ENCODE data around the gene TOR3A.

TOR3A gene

DNA sequence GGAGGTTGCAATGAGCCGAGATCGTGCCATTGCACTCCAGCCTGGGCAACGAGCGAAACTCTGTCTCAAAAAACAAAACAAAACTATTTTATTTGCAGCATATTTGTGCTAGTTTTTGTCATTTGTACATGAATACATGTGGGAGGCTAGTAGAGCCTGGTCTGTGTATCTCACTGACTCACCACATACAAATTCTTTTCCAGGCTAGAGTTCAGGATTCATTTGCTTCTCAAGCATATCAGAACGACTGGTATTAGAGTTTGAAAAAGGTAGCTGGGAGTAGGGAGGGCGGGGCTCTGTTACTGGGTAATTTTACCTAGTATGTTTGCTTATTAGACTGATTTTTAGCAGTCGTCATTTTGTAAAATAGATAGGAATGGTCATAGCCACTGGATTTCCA, 4.5 kb upstream of the TOR3A start:
- DNase-seq, result no peak

DNA sequence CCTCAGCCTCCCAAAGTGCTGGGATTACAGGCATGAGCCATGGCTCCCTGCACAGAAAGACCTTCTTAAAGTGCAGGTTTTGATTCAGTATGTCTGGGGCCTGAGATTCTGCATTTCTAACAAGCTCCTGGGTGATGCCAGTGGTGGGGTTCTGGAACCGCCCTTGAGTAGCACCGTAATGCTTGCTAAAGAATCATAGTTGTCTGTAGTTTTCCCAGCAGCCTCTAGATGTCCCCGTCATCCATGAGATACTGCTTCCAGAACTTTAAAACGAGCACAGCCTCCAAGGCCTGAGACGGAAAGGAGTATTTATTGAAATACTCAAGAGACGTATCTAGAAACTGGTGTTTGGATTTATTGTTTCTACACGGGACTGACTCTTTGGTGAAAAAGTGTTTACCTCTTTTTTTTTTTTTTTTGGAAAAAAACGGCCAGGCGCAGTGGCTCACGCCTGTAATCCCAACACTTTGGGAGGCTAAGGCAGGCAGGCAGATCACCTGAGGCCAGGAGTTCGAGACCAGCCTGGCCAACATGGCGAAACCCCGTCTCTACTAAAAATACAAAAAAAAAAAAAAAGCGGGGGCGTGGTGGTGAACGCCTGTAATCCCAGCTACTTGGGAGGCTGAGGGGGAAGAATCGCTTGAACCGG, 2.6 kb upstream of the TOR3A start:
- no peak for DNase-seq

DNA sequence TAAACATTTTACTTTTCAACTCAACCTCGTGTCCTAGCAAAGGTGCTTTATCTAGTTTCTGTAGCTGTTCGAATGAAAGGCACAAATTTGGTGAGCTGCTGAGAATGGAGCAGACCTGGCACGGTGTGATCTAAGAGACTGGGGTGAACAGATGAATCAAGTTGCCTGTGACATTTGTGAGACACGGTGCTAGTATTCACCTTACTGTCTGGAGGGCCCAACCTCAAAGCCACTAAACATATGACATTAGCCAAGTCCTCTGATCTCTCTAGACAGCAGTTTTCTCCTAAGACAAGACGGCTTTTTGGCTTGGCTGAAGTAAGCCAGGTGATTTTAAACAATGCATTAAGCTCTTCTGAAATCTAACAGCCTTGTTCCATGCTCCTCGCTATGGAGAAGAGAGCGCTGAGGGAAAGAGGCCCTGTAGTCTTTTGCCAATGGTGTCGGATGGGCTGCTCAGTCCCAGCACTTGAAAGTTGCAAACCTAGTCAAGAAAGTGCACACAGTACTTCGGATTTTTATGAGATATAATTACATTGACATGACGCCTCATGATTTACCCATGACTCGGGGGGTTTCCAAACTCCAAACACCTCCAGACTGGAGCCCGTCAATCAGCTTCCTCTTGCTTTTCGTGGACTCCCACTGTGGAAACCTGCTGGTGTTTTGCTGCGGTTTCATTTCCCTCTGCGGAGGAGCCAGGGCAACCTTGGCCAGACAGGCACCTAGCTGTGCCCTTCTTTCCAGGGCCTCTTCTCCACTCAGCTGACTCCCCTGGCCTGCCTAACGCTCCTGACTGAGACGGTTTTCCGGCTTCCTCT, 794 bp upstream of the TOR3A start:
- DNase-seq, result no peak

DNA sequence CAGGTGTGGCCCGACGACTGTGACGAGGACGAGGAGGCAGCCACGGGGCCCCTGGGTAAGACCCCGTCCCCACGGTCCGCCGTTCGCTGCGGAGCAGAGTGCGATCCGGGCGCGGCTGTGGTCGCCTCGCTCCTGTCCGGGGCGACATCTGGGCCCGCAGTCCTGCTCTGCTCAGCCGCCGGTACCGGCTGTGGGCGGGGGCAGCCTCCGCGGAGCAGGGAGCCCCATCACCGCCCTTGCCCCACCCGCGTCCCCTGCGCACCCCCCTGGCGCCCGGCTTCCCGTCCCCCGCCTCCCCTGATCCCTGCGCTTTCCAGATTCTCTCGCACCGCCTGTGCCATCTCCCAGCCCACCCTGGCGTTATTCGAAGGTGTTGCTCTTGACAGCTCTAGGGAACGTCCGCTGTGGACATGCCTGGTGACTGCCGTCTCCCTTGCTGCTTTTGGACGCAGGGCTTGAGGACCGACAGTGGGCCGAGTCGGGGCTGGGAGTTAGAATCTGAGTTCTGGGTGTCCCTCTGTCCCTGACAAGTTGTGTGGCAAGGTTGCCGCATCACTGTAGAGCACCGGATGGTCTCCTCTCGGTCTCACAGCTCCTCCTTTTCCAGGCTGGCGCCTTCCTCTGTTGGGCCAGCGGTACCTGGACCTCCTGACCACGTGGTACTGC, 596 bp downstream of the TOR3A start:
- DNase-seq, result no peak

DNA sequence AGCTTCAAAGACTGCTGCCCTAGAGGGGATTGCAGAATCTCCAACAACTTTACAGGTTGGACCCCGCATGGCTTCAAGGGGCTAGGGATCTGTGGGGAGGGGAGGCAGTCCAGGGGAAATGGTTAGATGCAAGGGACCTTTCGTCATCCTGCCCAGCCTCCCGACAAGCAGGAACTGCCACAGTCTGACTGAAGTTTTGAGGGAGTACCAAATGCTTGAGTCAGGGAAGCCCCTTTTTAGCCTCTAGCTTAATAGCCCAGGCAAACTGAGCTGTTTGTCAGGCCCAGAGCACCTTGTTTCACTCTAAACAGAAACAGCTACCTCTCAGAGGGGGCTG, 1.1 kb downstream of the TOR3A start:
- no peak for DNase-seq

DNA sequence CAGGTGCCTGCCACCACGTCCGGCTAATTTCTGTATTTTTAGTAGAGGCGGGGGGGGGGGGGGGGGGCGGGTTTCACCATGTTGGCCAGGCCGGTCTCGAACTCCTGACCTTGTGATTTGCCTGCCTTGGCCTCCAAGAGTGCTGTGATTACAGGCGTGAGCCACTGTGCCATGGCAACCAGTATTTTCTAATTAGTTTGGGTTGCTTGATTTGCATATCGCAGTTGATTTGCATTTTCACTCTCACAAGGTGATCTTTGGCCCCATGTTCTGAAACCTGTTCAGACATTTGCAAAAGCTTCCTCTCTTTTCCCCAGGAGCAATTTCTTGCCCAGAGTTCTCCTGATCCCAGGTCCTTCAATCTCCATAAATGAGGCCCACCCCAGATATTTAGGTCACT, 1.7 kb downstream of the TOR3A start:
- DNase-seq, result no peak

DNA sequence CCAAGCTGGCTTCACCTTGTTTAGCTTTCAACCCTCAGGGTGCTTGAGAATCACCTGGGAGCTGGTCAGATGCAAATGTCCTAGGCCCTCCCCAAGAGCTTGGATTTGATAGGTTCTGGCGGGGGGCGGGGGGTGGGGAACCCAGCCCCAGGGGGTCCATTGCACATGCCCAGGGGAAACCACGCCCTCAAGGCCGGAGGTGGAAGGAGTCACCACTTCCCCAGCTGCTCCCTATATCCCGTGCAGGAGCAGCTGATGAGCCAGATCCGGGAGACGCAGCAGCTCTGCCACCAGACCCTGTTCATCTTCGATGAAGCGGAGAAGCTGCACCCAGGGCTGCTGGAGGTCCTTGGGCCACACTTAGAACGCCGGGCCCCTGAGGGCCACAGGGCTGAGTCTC, 5.8 kb downstream of the TOR3A start:
- DNase-seq, result peak; percentile 56

DNA sequence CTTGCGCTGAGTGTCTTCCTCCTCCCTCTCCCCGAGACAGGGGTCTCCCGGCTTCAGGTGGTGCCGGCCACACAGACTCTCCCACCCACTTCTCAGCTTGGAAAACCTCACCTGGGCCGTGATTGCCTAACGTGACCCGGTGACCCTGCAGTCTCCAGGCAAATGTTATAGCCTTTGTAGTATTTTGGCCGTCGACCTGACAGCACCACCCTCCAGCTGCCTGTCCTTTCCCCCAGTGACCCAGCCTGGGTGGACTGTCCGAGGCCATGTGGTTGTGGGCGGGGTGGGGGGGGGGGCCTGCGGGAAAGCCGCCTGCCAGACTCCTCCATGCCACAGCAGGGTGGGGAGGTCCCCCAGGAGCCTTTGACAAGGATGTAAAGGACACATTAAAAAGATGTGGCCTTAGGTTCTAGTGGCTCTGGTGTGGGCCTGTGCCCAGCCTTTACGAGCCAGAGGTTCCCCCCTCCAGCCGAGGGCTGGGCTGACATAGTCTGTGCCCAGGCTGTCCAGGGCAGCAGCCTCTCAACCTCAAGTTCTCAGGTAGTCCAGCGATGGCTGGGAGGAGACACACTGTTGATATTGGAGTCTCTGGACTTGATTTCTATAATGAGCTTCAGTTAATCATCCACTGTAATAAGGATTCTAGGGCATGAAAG, 8.1 kb downstream of the TOR3A start:
- no peak for DNase-seq

DNA sequence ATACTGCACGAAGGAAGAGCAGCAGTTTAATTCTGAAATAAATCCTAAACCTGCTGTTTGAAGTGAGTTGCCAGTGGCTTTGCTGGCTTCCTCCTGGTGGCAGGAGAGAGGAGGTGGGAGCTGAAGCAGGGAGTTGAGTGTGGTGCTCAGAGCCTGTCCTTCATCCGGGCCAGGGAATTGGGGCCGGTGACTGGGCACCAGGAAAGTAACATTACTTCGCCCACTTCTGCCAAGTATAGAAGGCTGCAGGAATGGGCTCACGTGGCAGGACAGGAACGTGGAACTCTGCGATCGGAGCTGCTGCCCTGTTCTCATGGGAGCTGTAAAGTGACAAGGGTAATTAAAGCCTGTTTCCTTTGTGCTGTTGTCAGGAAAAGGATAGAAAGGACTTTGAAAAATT, 8.7 kb downstream of the TOR3A start:
- DNase-seq, result no peak

DNA sequence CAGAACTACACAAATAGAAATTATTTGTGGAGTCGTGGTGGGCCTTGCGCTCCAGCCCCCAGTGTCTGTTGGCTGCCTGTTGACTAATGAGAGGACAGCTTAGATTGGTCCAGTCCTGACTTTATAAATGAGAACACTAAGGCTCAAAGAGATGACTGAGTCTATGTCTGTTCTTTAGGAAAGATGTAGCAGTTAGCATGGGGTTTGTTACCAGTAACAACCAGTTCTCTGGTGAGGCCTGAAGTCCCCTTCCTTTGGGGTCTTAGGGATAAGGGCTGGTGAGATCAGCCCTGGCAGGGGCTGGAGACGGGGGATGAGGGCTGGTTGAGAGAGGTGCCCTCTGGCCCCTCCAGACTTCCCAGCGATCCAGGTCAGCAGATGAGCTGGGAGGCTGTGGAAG, 9.1 kb downstream of the TOR3A start:
- DNase-seq, result no peak

DNA sequence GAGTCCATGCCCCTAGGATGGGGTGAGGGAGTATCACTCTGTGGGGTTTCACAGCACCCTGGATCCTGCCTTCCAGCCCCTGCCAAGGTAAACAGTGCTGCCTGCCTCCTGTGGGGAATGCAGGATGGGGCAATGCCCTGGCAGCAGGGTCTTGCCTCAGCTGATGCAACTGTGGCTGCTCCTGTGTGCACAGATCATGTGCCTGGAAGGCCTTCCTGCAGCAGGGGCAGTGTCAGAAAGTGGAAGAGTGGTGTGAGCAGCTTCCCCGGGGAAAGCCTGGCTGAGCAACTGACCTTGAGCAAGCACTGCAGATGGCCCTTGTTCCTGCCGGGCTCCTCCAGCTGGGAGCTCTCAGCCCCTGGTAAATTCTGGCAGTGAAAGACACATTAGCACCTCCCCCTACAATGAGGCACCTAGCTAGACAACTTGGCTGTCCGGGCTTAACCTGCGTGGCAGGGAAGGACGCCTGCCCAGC, 9.9 kb downstream of the TOR3A start:
- no peak for DNase-seq

DNA sequence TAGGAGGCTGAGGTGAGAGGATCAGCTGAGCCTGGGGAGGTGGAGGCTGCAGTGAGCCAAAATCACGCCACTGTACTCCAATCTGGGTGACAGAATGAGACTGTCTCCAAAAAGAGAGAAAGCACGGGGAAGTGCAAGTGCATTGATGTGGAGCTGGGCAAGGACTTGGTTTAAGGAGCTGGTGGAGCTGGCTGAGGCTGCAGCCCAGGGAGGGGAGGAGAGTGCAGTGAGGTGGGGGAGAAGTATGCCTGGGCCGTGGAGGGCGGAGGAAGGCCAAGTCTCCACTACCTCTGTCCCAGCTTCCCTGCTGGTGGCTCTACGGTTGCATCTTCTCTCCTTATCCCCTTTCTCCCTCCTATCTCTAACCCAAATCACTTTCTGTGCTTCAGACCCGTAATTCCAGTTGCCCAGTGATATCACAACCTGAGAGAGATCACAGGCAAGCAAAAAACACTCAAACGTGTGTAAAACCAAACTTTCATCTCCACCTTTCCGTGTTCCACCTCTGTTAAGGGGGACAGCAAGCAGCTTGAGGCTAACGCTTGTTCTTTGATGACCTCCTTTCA, 11.1 kb downstream of the TOR3A start:
- no peak for DNase-seq

DNA sequence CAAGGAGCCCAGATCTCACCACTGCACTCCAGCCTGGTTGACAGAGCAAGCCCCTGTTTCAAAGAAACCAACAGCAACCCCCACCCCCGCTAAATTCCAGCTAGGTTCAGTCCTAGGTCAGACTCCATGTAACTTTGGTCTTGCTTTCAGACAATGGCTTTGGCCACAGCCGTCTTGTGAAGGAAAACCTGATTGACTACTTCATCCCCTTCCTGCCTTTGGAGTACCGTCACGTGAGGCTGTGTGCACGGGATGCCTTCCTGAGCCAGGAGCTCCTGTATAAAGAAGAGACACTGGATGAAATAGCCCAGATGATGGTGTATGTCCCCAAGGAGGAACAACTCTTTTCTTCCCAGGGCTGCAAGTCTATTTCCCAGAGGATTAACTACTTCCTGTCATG, 12.9 kb downstream of the TOR3A start:
- DNase-seq, result no peak

DNA sequence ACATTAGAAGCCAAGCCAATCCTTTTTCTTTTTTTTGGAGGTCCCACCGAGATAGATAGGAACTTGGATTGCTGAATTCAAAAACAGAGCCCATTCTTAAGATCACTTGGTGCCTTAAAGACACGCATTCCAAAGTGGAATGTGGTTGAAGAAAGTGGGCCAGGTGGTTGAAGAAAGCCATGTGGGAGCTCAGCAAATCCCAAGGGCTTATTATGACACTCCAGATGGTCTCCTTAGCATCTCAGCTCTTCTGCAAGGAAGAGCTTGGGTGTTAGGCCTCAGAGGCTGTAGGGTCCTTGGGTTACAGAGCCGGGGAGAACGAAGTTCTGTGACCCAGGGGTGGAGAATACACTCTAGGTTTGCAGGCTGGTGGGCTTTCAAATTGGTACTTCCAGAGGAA, 13.5 kb downstream of the TOR3A start:
- no peak for DNase-seq

DNA sequence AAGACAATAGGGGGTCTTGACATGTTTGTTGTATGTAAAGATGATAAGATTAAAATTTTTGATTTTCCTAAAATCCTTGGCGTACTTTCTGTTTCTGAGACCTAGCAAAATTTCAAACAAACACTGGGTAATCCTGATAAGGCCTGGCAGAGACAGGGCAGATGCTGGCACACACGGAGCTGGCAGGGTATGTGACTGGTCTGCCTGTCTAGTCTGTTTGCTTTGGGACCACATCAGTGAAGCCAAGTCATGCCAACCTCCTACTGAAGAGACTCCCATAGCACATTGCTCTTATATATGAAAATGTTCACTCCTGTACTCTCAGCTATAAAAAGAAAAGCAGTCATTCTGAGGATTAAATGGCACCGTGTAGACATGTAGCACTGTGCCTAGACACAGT, 14.1 kb downstream of the TOR3A start:
- no peak for DNase-seq

DNA sequence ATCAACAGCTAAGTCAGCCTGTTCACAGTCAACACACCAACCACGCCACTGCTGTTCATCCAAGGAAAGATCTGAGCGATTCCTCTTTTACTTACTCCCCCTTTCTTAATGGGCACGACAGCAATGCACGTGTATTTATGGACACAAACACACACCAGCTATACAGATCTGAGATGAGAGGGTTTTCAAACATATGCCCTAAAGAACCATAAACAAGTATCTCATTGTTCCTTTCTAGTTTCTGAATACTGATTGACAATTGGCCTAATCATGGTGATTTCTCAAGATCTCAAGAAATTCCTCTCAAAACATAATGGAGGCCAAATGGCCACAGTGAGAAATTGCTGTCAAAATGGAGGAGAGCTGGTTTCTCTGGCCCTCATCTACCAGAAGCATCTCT, 18.0 kb downstream of the TOR3A start:
- no peak for DNase-seq

DNA sequence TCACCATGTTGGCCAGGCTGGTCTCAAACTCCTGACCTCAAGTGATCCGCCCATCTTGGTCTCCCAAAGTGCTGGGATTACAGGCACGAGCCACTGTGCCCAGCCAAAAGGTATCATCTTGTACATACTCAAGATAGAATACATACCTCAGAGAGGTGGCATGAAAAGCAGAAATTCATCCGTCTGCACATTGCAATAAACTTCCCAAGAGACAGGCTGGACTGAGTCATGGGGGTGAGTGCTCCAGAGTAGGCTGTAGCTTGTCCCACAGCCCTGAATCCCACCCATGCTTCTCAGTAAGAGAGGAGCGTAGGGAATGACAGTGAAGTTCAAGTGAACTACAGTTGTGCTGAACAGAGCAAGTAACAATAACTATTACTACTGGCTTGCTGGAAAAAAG, 19.7 kb downstream of the TOR3A start:
- DNase-seq, result no peak

DNA sequence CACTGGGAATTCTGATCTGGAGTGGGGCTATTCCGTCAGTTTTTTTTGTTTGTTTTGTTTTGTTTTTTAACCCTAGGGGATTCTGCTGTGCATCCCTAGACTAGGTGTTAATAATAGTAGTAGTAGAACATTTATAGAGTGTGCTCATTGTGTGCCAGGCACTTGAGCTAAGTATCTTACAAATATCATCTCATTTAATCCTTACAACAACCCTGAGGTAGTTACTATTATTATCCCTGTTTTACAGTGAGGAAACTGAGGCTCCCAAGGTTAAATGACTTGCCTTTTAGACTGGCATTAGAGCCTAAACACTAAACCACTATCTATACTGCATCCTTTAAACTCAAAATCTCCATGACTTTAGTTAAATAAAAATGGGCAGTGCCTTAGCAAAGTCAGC, 22.1 kb downstream of the TOR3A start:
- DNase-seq, result no peak

DNA sequence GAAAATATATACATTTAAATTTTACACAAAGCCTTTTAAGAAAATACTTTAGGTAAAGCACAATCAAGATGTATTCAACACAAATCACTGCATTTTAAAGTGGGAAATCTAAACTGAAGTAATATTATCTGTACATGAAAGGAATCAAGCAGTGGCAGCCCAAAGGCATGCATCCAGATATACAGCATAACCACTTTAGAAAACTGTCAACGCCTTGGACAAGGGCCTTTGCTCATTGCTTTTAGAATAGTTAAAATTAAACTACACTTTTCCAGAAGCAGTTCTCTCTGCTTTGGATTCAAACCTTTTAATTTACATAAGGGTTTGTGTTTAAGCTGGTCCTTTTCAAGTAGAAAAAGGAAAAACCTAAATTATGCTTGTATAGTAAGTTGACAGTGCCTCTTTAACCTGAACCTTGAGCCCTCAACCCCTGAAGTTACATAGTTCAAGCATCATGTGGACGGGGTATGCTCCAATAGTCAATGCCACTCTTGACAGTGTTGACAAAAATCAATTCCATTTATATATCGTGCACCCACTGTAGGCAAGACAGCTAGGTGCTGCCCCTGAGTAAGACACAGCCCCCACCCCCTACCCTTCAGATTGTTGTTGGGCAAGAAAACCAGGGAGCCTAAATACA, 22.9 kb downstream of the TOR3A start:
- DNase-seq, result no peak

DNA sequence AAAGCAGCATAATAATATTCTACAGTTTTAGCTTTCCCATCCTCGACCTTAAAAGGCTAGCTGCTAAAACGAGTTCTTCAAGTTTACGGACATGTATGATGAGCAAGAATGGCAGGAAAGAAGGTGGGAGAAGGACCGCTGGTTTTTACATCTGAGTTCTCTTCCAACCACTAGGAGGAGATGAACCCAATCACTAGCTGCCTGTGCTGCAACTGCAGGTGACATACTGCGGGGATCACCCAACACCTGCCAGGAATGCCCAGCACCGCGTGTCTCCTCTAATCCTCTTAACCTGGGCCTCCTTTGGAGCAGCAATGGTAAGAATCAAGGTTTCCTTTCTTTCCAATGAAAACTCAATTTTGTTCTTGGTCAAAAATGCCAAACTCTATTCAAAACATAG, 23.5 kb downstream of the TOR3A start:
- DNase-seq, result no peak

DNA sequence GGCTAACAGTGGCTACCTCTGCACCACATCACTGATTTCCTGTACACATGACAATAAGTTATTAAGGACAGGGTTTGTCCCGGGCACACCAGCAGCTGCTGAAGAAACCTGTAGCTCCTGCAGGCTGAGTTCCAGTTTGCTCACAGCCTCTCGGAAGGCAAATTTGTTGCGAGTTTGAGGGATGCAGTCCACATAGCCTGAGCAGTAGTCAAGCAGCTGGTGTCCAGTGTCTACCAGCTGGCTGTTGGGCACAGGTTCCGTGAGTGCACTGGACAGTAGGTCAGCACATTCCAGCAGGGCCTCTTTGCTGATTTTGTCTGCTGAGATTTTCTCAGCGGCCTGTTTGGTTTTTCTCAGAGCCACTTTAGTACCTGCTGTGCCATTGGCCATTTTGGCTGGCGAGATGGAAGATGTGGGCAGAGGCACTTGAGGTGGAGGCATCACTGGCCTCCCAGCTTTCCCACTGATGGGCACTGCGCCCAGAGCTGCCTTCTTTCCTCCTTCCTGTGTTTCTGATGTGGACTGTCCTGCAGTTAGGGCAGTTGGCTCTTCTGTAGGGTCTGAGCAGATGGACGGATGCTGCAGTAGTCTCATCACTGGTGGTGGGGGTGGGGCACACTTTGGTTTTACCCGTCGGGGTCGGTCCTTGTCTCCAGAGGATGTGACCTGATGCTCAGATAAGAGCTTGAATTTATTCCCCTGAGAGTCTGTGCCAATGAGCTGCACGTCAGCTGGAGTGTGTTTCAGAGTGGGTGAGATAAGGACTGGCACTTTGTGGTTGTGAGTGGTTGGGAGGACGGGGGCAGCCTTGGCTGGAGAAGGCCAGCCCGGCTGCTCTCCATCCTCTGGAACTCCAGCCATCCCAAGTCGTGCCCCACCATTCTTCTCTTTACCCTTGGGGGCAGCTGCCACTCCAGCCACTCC, 26.1 kb downstream of the TOR3A start:
- no peak for DNase-seq

DNA sequence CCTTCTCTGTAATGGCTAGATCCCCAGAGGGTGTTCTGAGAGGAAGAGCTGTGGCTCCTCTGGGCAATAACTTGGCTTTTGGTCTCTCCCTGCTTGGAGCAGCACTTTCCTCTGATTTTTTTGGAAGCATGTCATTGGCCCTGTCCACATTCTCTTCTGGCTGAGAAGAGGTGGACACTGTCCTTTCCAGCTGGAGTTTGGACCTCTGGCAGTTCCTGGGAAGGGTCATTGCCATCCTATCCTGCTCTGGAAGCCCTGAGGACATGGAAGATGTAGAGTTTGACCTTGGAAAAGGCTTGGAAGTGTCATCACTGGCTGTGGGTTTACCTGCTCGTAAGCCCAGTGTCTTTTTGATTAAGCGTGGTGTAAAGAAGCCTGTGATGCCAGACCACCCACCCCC, 26.8 kb downstream of the TOR3A start:
- DNase-seq, result no peak
